ENCODE measurements around the gene COX7A1. TPM values are rescaled to one million over a fixed set of nuclear protein-coding genes. Genes with fewer than 3 reads are reported as not detected.

COX7A1 gene
- total and polyA plus RNA-seq, 10 donors: 6.3 to 40.9 (median 23.4) TPM

- peaks cover 0 to 61% (median 23%) of the 10 kb centered on the region in 6 donors for H3K36me3 ChIP-seq
- no peaks in the 10 kb centered on the region for H3K27me3 ChIP-seq (replicated peaks in 1 of 7)
- WGBS, 5 donors: 49 to 90% (median 89%) methylated on average over 1 of the region's 1 CpG; no CpG with 5 or more reads in 2 of the 5 donors
- intact Hi-C loops (cut with DNase I; ENCODE audit: low total_unique reads): loop anchor here (10.0 kb wide), 1 partner anchor 56 kb away; the partner anchor contains the start of genes THAP8 and WDR62
- TF ChIP-seq CTCF (IDR thresholded peaks at IDR 0.05 in 8 of 11, conservative IDR thresholded peaks at IDR 0.05 in 3 of 11): no peak
- no peak for TF ChIP-seq POLR2AphosphoS5 (IDR thresholded peaks at IDR 0.05)
- no peak for TF ChIP-seq POLR2A (IDR thresholded peaks at IDR 0.05)
- no peaks in the 10 kb centered on the region for H3K9me3 ChIP-seq
- peaks cover 8 to 25% (median 14%) of the 10 kb centered on the region in 6 donors for H3K4me1 ChIP-seq
- H3K4me3 ChIP-seq: no peak within 1 kb of the TSS
- H3K27ac ChIP-seq: no peak within 1 kb of the TSS
- no peak for DNase-seq
Observed at GRCh38 chr19:36110487-36111199, 41.6 kb downstream of the COX7A1 start, which contains the start of gene OVOL3. Gene OVOL3 (plus strand): TSS chr19:36111143. CDS start chr19:36111203, 60 bp downstream.

- Histone ChIP-seq H3K27me3 (replicated peaks in 1 of 7) (no peaks in the 10 kb centered on the region), H3K27ac (no peak overlapping the region), H3K36me3 (peaks cover 0 to 80% (median 23%) of the 10 kb centered on the region in 6 donors), H3K4me1 (peaks cover 3 to 13% (median 7%) of the 10 kb centered on the region in 6 donors), H3K4me3 (no peak overlapping the region), H3K9me3 (no peaks in the 10 kb centered on the region)
- TF ChIP-seq CTCF (IDR thresholded peaks at IDR 0.05 in 8 of 11, conservative IDR thresholded peaks at IDR 0.05 in 3 of 11): no peak
- 85 to 100% (median 93%) methylated on average over 3 of the region's 3 CpGs for WGBS, 5 donors
- intact Hi-C loops (cut with DNase I; ENCODE audit: low total_unique reads): no loop called here
- no peak for DNase-seq
Observed at GRCh38 chr19:36108684-36109083, 43.6 kb downstream of the COX7A1 start.

GRCh38 chr19:36106991-36107390 is 45.3 kb downstream of the COX7A1 start:
- intact Hi-C loops (cut with DNase I; ENCODE audit: low total_unique reads): no loop called here
- Histone ChIP-seq H3K36me3 (peaks cover 0 to 80% (median 8%) of the 10 kb centered on the region in 6 donors), H3K9me3 (no peaks in the 10 kb centered on the region), H3K27ac (no peak overlapping the region), H3K4me1 (no peaks in the 10 kb centered on the region), H3K4me3 (no peak overlapping the region), H3K27me3 (replicated peaks in 1 of 7) (no peaks in the 10 kb centered on the region)
- TF ChIP-seq POLR2AphosphoS5 (IDR thresholded peaks at IDR 0.05): no peak
- no peak for TF ChIP-seq CTCF (IDR thresholded peaks at IDR 0.05 in 8 of 11, conservative IDR thresholded peaks at IDR 0.05 in 3 of 11)
- no peak for TF ChIP-seq POLR2A (IDR thresholded peaks at IDR 0.05)
- WGBS, 5 donors: 83 to 95% (median 85%) methylated on average over 4 to 5 of the region's 5 CpGs
- no peak for DNase-seq

GRCh38 chr19:36106441-36106840 is 45.8 kb downstream of the COX7A1 start:
- 89 to 96% (median 96%) methylated on average over 6 of the region's 6 CpGs for WGBS, 5 donors

More at GRCh38 chr19:36106441-36106840, 45.8 kb downstream of the COX7A1 start:
- TF ChIP-seq POLR2A (IDR thresholded peaks at IDR 0.05): no peak
- TF ChIP-seq POLR2AphosphoS5 (IDR thresholded peaks at IDR 0.05): peak in 1 of 3 donors; percentile 21
- peaks cover 0 to 3% (median under 1%) of the 10 kb centered on the region in 6 donors for H3K4me1 ChIP-seq
- H3K9me3 ChIP-seq: no peaks in the 10 kb centered on the region
- H3K4me3 ChIP-seq: no peak overlapping the region
- intact Hi-C loops (cut with DNase I; ENCODE audit: low total_unique reads): no loop called here
- H3K27me3 ChIP-seq (replicated peaks in 1 of 7): no peaks in the 10 kb centered on the region
- no peak overlapping the region for H3K27ac ChIP-seq
- peaks cover 0 to 80% (median 6%) of the 10 kb centered on the region in 6 donors for H3K36me3 ChIP-seq
- no peak for DNase-seq

Measured in spleen (tissue), 11 donors.